ENCODE results near the gene B4GALT2. TPM values are rescaled to one million over a fixed set of nuclear protein-coding genes. Genes with fewer than 3 reads are reported as not detected.

The B4GALT2 gene, protein sequence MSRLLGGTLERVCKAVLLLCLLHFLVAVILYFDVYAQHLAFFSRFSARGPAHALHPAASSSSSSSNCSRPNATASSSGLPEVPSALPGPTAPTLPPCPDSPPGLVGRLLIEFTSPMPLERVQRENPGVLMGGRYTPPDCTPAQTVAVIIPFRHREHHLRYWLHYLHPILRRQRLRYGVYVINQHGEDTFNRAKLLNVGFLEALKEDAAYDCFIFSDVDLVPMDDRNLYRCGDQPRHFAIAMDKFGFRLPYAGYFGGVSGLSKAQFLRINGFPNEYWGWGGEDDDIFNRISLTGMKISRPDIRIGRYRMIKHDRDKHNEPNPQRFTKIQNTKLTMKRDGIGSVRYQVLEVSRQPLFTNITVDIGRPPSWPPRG
- 93.2 TPM for total RNA-seq

DNA sequence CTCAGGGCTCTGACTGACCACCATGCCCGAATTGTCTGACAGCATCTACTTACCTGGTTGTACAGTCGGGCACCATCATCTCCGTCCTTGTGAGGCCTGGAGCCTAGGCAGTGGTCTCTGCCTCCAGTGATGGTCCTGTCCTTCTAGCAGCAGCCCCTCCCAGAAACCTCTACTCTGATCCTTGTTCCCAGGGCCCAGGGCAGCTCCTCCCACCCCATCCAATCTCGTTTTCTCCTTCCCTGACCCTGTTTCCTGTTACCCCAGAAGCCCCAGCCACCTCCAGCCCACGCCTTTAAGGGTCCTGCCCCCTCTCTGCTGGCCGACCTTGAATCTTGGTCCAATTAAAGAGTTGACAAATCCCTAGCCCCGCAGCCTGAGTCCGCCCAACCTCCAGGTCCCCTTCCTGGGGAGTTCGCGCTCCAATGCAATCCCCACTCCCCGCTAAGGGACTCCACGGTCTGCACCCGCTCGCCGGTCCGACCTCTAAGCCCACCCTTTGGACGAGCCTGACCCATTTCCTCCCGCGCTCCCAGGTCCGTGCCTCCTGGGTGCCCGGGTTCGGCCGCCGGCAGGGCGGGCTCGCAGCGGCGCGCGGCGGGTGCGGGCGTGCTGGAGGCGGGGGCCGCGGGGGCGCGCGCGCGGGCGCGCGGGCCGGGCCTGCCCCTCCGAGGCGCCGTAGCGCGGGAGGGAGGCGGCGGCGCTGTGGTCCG, at the start of gene B4GALT2:
Gene B4GALT2 (plus strand): TSS at position 660 of the 710 bp plus-strand sequence. CDS start 1,951 bp downstream, outside the sequence.
- intact Hi-C loops (cut with DNase I): no loop called here
- Histone ChIP-seq H3K27ac (peak within 1 kb of the TSS; percentile 15 to 70), H3K4me1 (peaks cover 11 to 27% of the 10 kb centered on the region in 2 donors), H3K36me3 (peaks cover 9 to 14% of the 10 kb centered on the region in 2 donors), H3K27me3 (no peaks in the 10 kb centered on the region), H3K9me3 (no peaks in the 10 kb centered on the region), H3K4me3 (peak within 1 kb of the TSS; percentile 76 to 90)
- DNase-seq (ENCODE audit: low spot score in 2 of 2): no peak
- TF ChIP-seq, protein P1, sequence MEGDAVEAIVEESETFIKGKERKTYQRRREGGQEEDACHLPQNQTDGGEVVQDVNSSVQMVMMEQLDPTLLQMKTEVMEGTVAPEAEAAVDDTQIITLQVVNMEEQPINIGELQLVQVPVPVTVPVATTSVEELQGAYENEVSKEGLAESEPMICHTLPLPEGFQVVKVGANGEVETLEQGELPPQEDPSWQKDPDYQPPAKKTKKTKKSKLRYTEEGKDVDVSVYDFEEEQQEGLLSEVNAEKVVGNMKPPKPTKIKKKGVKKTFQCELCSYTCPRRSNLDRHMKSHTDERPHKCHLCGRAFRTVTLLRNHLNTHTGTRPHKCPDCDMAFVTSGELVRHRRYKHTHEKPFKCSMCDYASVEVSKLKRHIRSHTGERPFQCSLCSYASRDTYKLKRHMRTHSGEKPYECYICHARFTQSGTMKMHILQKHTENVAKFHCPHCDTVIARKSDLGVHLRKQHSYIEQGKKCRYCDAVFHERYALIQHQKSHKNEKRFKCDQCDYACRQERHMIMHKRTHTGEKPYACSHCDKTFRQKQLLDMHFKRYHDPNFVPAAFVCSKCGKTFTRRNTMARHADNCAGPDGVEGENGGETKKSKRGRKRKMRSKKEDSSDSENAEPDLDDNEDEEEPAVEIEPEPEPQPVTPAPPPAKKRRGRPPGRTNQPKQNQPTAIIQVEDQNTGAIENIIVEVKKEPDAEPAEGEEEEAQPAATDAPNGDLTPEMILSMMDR (IDR thresholded peaks at IDR 0.05): no peak

DNA sequence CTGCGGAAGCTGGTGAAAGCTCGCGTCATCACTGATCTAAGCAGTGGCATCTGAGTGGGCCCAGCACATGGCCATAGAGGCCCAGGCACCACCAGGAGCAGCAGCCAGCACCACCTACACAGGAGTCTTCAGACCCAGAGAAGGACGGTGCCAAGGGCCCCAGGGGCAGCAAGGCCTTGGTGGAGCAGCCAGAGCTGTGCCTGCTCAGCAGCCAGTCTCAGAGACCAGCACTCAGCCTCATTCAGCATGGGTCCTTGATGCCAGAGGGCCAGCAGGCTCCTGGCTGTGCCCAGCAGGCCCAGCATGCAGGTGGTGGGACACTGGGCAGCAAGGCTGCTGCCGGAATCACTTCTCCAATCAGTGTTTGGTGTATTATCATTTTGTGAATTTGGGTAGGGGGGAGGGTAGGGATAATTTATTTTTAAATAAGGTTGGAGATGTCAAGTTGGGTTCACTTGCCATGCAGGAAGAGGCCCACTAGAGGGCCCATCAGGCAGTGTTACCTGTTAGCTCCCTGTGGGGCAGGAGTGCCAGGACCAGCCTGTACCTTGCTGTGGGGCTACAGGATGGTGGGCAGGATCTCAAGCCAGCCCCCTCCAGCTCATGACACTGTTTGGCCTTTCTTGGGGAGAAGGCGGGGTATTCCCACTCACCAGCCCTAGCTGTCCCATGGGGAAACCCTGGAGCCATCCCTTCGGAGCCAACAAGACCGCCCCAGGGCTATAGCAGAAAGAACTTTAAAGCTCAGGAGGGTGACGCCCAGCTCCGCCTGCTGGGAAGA, 48.7 kb upstream of the B4GALT2 start:
- intact Hi-C loops (cut with DNase I): loop anchor here (5.0 kb wide), 1 partner anchor 403 kb away; no protein-coding TSS in a partner anchor
- H3K9me3 ChIP-seq: no peaks in the 10 kb centered on the region

DNA sequence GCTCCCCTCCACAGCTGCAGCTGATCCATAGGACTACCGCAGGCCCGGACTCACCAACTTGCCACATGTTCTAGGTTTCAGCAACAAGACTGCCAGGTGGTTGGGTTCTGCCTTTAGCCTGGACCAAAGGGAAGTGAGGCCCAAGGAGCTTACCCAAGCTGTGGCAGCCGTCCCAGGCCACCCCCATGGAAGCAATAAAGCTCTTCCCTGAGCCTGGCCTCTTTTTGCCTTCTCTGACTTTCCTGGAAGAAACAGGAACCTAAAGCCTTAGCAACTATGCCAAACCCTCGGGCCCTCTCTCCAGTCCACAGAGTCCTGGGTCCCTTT, 48.1 kb upstream of the B4GALT2 start:
- Histone ChIP-seq H3K27ac (no peak overlapping the region), H3K9me3 (no peaks in the 10 kb centered on the region)

More for the DNA sequence above, 48.7 kb upstream of the B4GALT2 start:
- DNase-seq (ENCODE audit: low spot score in 2 of 2): no peak
- H3K36me3 ChIP-seq: peaks cover 5 to 16% of the 10 kb centered on the region in 2 donors
- H3K4me3 ChIP-seq: no peak overlapping the region
- H3K27ac ChIP-seq: no peak overlapping the region
- H3K27me3 ChIP-seq: peaks cover 7% of the 10 kb centered on the region
- TF ChIP-seq, protein P1 (IDR thresholded peaks at IDR 0.05): peak in 1 of 3 experiments; percentile 19
- peaks cover 8 to 12% of the 10 kb centered on the region in 2 donors for H3K4me1 ChIP-seq

DNA sequence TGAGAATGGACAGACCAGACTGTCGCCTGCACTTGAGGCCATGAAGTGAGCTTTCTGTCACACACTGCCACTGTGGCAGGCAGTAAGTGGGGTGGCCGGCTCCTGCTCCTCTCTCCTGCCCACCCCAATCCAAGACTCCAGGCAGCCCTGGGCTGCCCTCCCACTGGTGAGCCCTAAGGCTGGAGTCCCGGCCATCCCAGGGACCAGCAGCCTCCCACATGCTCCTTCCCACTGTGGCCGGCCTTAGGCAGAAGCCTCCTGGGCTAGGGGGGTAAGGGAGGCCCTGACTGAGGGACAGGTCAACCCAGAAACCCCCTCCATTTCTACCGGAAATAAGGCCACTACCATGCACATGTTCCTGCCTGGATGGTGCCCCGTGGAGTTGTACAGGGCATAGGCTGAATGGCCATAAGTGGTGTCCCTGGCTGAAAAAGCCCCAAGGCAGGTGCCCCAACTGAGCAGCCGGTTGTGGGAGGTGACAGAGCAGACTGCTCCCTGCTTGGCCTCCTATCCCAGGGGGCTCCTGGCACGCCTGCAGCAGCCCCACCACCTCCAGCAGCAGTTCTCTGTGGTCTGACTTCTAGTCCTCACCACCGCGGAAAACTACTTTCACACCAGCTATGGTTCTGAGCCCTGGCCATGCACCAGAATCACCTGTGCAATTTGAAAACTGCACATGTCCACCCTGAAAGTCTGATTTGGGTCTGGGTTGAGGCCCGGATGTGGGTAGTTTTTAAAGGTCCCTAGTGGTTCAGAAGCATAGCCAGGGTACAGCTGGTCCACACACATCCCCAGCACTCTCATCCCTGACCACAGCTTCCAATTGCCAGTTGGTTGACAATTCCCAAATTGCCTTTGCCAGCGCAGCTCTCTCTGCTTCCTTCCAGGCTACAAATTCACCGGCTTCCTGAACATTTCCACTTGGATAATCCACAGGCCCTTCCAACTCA, 47.0 kb upstream of the B4GALT2 start:
- H3K4me3 ChIP-seq: no peak overlapping the region
- H3K27me3 ChIP-seq: peaks cover 7% of the 10 kb centered on the region
- H3K9me3 ChIP-seq: no peaks in the 10 kb centered on the region
- intact Hi-C loops (cut with DNase I): loop anchor here (5.0 kb wide), 1 partner anchor 405 kb away; no protein-coding TSS in a partner anchor
- H3K36me3 ChIP-seq: peaks cover 0 to 3% of the 10 kb centered on the region in 2 donors
- H3K4me1 ChIP-seq: peaks cover 8 to 19% of the 10 kb centered on the region in 2 donors
- H3K27ac ChIP-seq: no peak overlapping the region
- no peak for DNase-seq (ENCODE audit: low spot score in 2 of 2)
- TF ChIP-seq, protein P1 (IDR thresholded peaks at IDR 0.05): no peak

More for the DNA sequence above, 48.1 kb upstream of the B4GALT2 start:
- TF ChIP-seq, protein P1 (IDR thresholded peaks at IDR 0.05): no peak
- peaks cover 7% of the 10 kb centered on the region for H3K27me3 ChIP-seq
- intact Hi-C loops (cut with DNase I): loop anchor here (5.0 kb wide), 1 partner anchor 404 kb away; no protein-coding TSS in a partner anchor
- peaks cover 8 to 14% of the 10 kb centered on the region in 2 donors for H3K4me1 ChIP-seq
- peaks cover 5 to 13% of the 10 kb centered on the region in 2 donors for H3K36me3 ChIP-seq
- no peak for DNase-seq (ENCODE audit: low spot score in 2 of 2)
- no peak overlapping the region for H3K4me3 ChIP-seq
